K562 (cell line): ENCODE data around the gene BSX. TPM values are rescaled to one million over a fixed set of nuclear protein-coding genes. Genes with fewer than 3 reads are reported as not detected.

Experiments
- ATAC-seq: fragments of 200-7000 bp; cut with Tn5 transposase; 3 replicates; pipeline ENCODE4 v1.9.1; 2020; ENCODE audit warnings: moderate library complexity
- BruUV-seq: library from RNA; stranded (reverse); fragments of 400-500 nt; replicated peaks from 2 replicates; lab custom pipeline; 2021; lab: Mats Ljungman, UMichigan
- CTCF ChIA-PET: fragments of 300-600 bp; formaldehyde crosslinking; extraction: SDS; loops from one replicate; lab custom pipeline; 2021; ENCODE audit warnings: low intra/inter-chr PET ratio; lab: Yijun Ruan, JAX
- POLR2A ChIA-PET: fragments of 300-600, 350-650 bp; sonication (Branson Sonifier 250); formaldehyde crosslinking; extraction: SDS; loops from one replicate; lab custom pipeline; 2021; ENCODE audit warnings: antibody characterized with exemption, inconsistent platforms; lab: Yijun Ruan, JAX
- DNase-seq, 4 experiments: peaks; one replicate each; pipeline versions ENCODE4 v3.0.0 to v3.0.0-alpha.2; 2011 to 2018; ENCODE audit warnings: low spot score in 3 of 4, mixed read lengths in 3 of 4; ENCODE audit errors: extremely low read depth in 1 of 4
- FAIRE-seq: peaks from 2 replicates; lab custom pipeline; 2011; peaks lifted over from hg19 to GRCh38; lab: Jason Lieb, UNC
- H2AFZ ChIP-seq: 2 replicates; pipeline ENCODE4 v1.6.0; 2011; ENCODE audit warnings: low read depth, low read length, control low read depth, inconsistent platforms
- H3K27ac ChIP-seq: fragments of 200-600 bp; 3 replicates; pipeline ENCODE4 v1.8.0; 2011; ENCODE audit warnings: low read depth, mild to moderate bottlenecking, control low read depth, inconsistent platforms, low read length, moderate library complexity, mixed read lengths; ENCODE audit errors: extremely low read depth
- H3K27me3 ChIP-seq, 2 experiments: fragments of 300-600 bp in 1 of 2; 2 replicates in 1 of 2; 3 replicates in 1 of 2; pipeline versions ENCODE4 v1.6.0 to v1.8.0; 2011; ENCODE audit warnings: inconsistent platforms in 2 of 2, low read length in 2 of 2, mild to moderate bottlenecking in 1 of 2, mixed read lengths in 1 of 2, moderate library complexity in 1 of 2; ENCODE audit not compliant: control insufficient read depth in 2 of 2, insufficient read depth in 2 of 2
- H3K36me3 ChIP-seq: fragments of 300-600 bp; 3 replicates; pipeline ENCODE4 v1.8.0; 2011; ENCODE audit warnings: mild to moderate bottlenecking, low read length, inconsistent platforms; ENCODE audit not compliant: control insufficient read depth, insufficient read depth
- H3K4me1 ChIP-seq, 2 experiments: fragments of 200-600 bp in 1 of 2; replicated peaks in 1 of 2; 2 replicates in 1 of 2; 3 replicates in 1 of 2; pipeline versions ENCODE4 v1.5.1 to v1.8.0; 2011; ENCODE audit warnings: inconsistent platforms in 2 of 2, low read length in 2 of 2, mild to moderate bottlenecking in 1 of 2, mixed read lengths in 1 of 2, moderate library complexity in 1 of 2; ENCODE audit not compliant: control insufficient read depth in 2 of 2, insufficient read depth in 2 of 2
- H3K4me2 ChIP-seq: 2 replicates; pipeline ENCODE4 v1.6.1; 2011; ENCODE audit warnings: low read length, control low read depth, inconsistent platforms, mixed read lengths; ENCODE audit not compliant: insufficient read depth
- H3K4me3 ChIP-seq: fragments of 200-600 bp; sonication (generic), shearing (Covaris generic); 2 replicates; pipeline ENCODE4 v1.5.1; 2016; ENCODE audit warnings: control low read depth, inconsistent platforms
- H3K79me2 ChIP-seq: fragments of 200-600 bp; 3 replicates; pipeline ENCODE4 v1.8.0; 2011; ENCODE audit warnings: low read length, inconsistent platforms; ENCODE audit not compliant: control insufficient read depth, insufficient read depth
- H3K9ac ChIP-seq, 2 experiments: 2 replicates each; pipeline versions ENCODE4 v1.6.0 to v1.6.1; 2011; ENCODE audit warnings: low read depth in 2 of 2, low read length in 2 of 2, control low read depth in 1 of 2, inconsistent platforms in 1 of 2, mild to moderate bottlenecking in 1 of 2, mixed read lengths in 1 of 2; ENCODE audit not compliant: insufficient read depth in 1 of 2
- H3K9me1 ChIP-seq: one replicate; pipeline ENCODE4 v1.6.0; 2011; ENCODE audit warnings: inconsistent platforms, mild to moderate bottlenecking, low read length, moderate library complexity; ENCODE audit not compliant: control insufficient read depth, insufficient read depth
- H3K9me3 ChIP-seq: replicated peaks from 2 replicates; pipeline ENCODE4 v1.5.1; 2011; ENCODE audit warnings: low read depth, low read length, inconsistent platforms; ENCODE audit not compliant: control insufficient read depth, insufficient read depth
- H4K20me1 ChIP-seq: replicated peaks from 2 replicates; pipeline ENCODE4 v1.6.1; 2011; ENCODE audit warnings: low read length, inconsistent platforms, mixed read lengths; ENCODE audit not compliant: control insufficient read depth, insufficient read depth
- BMI1 ChIP-seq: fragments of 150-350 bp; IDR thresholded peaks from 2 replicates; pipeline ENCODE4 v1.6.1; 2014; ENCODE audit warnings: low read length
- CHD1 ChIP-seq: fragments of 200-600 bp; sonication (generic); IDR thresholded peaks from one replicate; pipeline ENCODE4 v1.6.1; 2012; ENCODE audit warnings: mild to moderate bottlenecking, moderate library complexity, low read length, inconsistent platforms
- KDM1A ChIP-seq, 2 experiments: fragments of 450-650 bp; IDR thresholded peaks; 2 replicates each; pipeline ENCODE4 v1.6.1; 2016; ENCODE audit warnings: mild to moderate bottlenecking in 2 of 2
- LCOR ChIP-seq: sonication (generic); formaldehyde crosslinking; IDR thresholded peaks from 2 replicates; pipeline ENCODE4 v1.8.0; 2022; ENCODE audit warnings: mild to moderate bottlenecking, missing genetic modification reagents
- MECOM ChIP-seq: fragments of 250-450 bp; sonication (Bioruptor Pico); IDR thresholded peaks from 2 replicates; pipeline ENCODE4 v1.8.0; 2022; ENCODE audit warnings: inconsistent platforms
- NCOA1 ChIP-seq: fragments of 450-650 bp; IDR thresholded peaks from 2 replicates; pipeline ENCODE4 v1.6.1; 2016; ENCODE audit warnings: low read depth
- PML ChIP-seq: IDR thresholded peaks from 2 replicates; pipeline ENCODE4 v1.6.1; 2012; ENCODE audit warnings: low read length, inconsistent platforms
- POLR2AphosphoS5 ChIP-seq: IDR thresholded peaks from 2 replicates; pipeline ENCODE4 v1.6.1; 2011; ENCODE audit warnings: mild to moderate bottlenecking, low read depth, low read length, moderate library complexity; ENCODE audit not compliant: control insufficient read depth, insufficient read depth
- POLR2G ChIP-seq: fragments of 200-400 bp; formaldehyde crosslinking; IDR thresholded peaks from 2 replicates; pipeline ENCODE4 v1.6.1; 2017; ENCODE audit warnings: low read depth, mild to moderate bottlenecking, antibody characterized with exemption, low read length, moderate library complexity
- RFX1 ChIP-seq: fragments of 450-650 bp; IDR thresholded peaks from 2 replicates; pipeline ENCODE4 v1.6.1; 2016; ENCODE audit warnings: mild to moderate bottlenecking, moderate library complexity
- SMARCE1 ChIP-seq: fragments of 450-650 bp; IDR thresholded peaks from 2 replicates; pipeline ENCODE4 v1.7.1; 2016; ENCODE audit warnings: mild to moderate bottlenecking
- SMC3 ChIP-seq: conservative IDR thresholded peaks from 2 replicates; pipeline ENCODE4 v1.6.1; 2011; ENCODE audit warnings: low read depth, low read length, improper control_type of control experiment; ENCODE audit not compliant: insufficient read depth
- ZBED1 ChIP-seq: IDR thresholded peaks from 2 replicates; pipeline ENCODE4 v1.6.1; 2014
- ZFP36 ChIP-seq: fragments of 150-350 bp; IDR thresholded peaks from 2 replicates; pipeline ENCODE4 v1.6.1; 2018; ENCODE audit warnings: low read length, low read depth; ENCODE audit not compliant: partially characterized antibody
- ZNF717 ChIP-seq: fragments of 250-450 bp; sonication (Bioruptor Pico); IDR thresholded peaks from 2 replicates; pipeline ENCODE4 v1.5.0; 2021
- ZZZ3 ChIP-seq: fragments of 450-650 bp; IDR thresholded peaks from 2 replicates; pipeline ENCODE4 v1.6.1; 2016; ENCODE audit warnings: antibody characterized with exemption, mild to moderate bottlenecking, moderate library complexity
- WGBS: fragments of 100-300 bp; shearing (Covaris generic); methylation state at CpG from one replicate; pipeline ENCODE4 v1.1.6; 2016; ENCODE audit warnings: low coverage, mixed read lengths; ENCODE audit not compliant: insufficient coverage; ENCODE audit errors: missing lambda C conversion rate; 5-methylcytosine and 5-hydroxymethylcytosine counted together
- in situ Hi-C: fragments of 300-500 bp; cut with MboI; formaldehyde crosslinking; loops from 4 replicates; pipeline ENCODE4 v1.15.0; 2018; ENCODE audit warnings: inconsistent platforms, mixed read lengths
- intact Hi-C: fragments of 100-400 bp; cut with micrococcal nuclease; formaldehyde crosslinking; loops from 2 replicates; pipeline ENCODE4 v1.14.2; 2022
- polyA plus RNA-seq, 8 experiments: library from polyadenylated mRNA; depleted of rRNA in 4 of 8; stranded (reverse) in 5 of 8; unstranded in 3 of 8; fragments of >200 nt; fragmentation: Nextera tagmentation in 2 of 8; fragmentation: Illumina TruSeq in 1 of 8; extraction: Ambion mirVana in 2 of 8; extraction: Trizol in 1 of 8; gene quantifications; 2 replicates each; pipeline versions ENCODE4 v1.2.1 to v1.2.3, GENCODE V29; 2011 to 2014; ENCODE audit warnings: inconsistent platforms in 1 of 8, missing spikeins in 1 of 8
- total RNA-seq, 7 experiments: library from RNA; depleted of rRNA in 6 of 7; stranded (reverse); fragments of >200 nt in 6 of 7; fragmentation: Illumina TruSeq in 2 of 7; extraction: Trizol in 2 of 7; gene quantifications; 2 replicates each; pipeline versions ENCODE4 v1.2.1 to v1.2.3, GENCODE V29; 2011 to 2021; ENCODE audit warnings: low replicate concordance in 1 of 7
- TF ChIP-seq, protein P1 (sequence below): sonication (generic); formaldehyde crosslinking; IDR thresholded peaks from 2 replicates; pipeline ENCODE4 v1.8.1; 2023; ENCODE audit warnings: mild to moderate bottlenecking, missing genetic modification reagents

BSX gene
- total and polyA plus RNA-seq, 9 of the 15 experiments (the other 6 are each of a cell fraction or from before 2014, with no cell fraction given), result not detected

DNA sequence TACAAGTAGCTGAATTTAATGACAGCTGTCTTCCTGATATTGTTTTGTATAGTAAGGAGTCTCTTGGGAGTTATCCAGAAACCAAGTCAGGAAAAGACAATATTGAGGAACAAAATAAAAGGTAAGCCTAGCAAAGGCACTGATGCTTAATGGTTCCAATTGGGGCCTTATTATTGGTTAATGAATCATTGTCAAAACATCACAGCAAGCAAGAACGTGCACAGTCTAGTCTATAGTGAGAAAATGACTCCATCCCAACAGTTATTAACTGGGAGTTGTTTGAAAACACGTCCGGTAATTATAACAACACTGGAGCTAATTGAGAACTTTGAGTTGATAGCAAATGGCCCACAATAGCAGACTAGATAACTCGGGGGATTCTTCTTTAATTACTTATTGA is 17.7 kb downstream of the BSX start:
- CTCF ChIA-PET, result interaction anchor here (0.6 kb wide), 1 partner anchor 11 kb away, joined by 3 read pairs; no protein-coding TSS in a partner anchor
- intact Hi-C loops (no loop called here), in situ Hi-C loops (no loop called here)
- H3K4me1 ChIP-seq, result no peaks in the 10 kb centered on the region
- no peak overlapping the region for H3K27ac ChIP-seq
- H3K9me1 ChIP-seq, result no peaks in the 10 kb centered on the region
- no peaks in the 10 kb centered on the region for H3K36me3 ChIP-seq
- no peaks in the 10 kb centered on the region for H3K27me3 ChIP-seq
- H3K4me2 ChIP-seq, result no peak overlapping the region
- DNase-seq, result no peak
- H4K20me1 ChIP-seq, result no peaks in the 10 kb centered on the region
- no peak overlapping the region for H2AFZ ChIP-seq
- no peak for FAIRE-seq
- H3K79me2 ChIP-seq, result no peaks in the 10 kb centered on the region
- H3K9me3 ChIP-seq, result no peaks in the 10 kb centered on the region
- POLR2A ChIA-PET, result no interaction called here
- TF ChIP-seq MECOM (CRISPR knock-in tag) (no peak), SMARCE1 (no peak), RFX1 (no peak), NCOA1 (no peak), ZBED1 (no peak), ZFP36 (no peak), ZZZ3 (no peak), KDM1A (IDR thresholded peaks at IDR 0.05) (no peak), SMC3 (no peak), LCOR (CRISPR knock-in tag) (no peak), CHD1 (no peak), POLR2AphosphoS5 (no peak), POLR2G (no peak), ZNF717 (CRISPR knock-in tag) (no peak), BMI1 (no peak), PML (no peak)
- TF ChIP-seq, protein P1, sequence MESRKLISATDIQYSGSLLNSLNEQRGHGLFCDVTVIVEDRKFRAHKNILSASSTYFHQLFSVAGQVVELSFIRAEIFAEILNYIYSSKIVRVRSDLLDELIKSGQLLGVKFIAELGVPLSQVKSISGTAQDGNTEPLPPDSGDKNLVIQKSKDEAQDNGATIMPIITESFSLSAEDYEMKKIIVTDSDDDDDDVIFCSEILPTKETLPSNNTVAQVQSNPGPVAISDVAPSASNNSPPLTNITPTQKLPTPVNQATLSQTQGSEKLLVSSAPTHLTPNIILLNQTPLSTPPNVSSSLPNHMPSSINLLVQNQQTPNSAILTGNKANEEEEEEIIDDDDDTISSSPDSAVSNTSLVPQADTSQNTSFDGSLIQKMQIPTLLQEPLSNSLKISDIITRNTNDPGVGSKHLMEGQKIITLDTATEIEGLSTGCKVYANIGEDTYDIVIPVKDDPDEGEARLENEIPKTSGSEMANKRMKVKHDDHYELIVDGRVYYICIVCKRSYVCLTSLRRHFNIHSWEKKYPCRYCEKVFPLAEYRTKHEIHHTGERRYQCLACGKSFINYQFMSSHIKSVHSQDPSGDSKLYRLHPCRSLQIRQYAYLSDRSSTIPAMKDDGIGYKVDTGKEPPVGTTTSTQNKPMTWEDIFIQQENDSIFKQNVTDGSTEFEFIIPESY (CRISPR knock-in tag), result no peak
- TF ChIP-seq, all 486 proteins: peak for 0
- no peak for ATAC-seq
- no peak overlapping the region for H3K9ac ChIP-seq
- BruUV-seq, result no TSS peak
- H3K4me3 ChIP-seq, result no peak overlapping the region
- WGBS, result 0% methylated on average over 4 of the region's 4 CpGs
